Epithelial cell of proximal tubule (primary cell): Measurements from ENCODE around the gene NDRG4. TPM values are rescaled to one million over a fixed set of nuclear protein-coding genes. Genes with fewer than 3 reads are reported as not detected.
A peak's percentile ranks its signal among the peaks of the same experiment; 100 is the strongest.

ENCODE experiments used
- DNase-seq: peaks from one replicate; pipeline ENCODE4 v3.0.0-alpha.2; 2011; ENCODE audit warnings: low read depth
- H3K4me3 ChIP-seq: 2 replicates; pipeline ENCODE4 v1.5.1; 2011; ENCODE audit warnings: low read depth, mild to moderate bottlenecking, low read length
- total RNA-seq: library from RNA; depleted of rRNA; stranded (reverse); fragments of >200 nt; gene quantifications from 2 replicates; pipeline ENCODE4 v1.2.3, GENCODE V29; 2015
- TF ChIP-seq, protein P1 (sequence below): conservative IDR thresholded peaks from 2 replicates; pipeline ENCODE4 v1.5.1; 2012; ENCODE audit warnings: low read depth, mild to moderate bottlenecking, low read length

Gene NDRG4, protein sequence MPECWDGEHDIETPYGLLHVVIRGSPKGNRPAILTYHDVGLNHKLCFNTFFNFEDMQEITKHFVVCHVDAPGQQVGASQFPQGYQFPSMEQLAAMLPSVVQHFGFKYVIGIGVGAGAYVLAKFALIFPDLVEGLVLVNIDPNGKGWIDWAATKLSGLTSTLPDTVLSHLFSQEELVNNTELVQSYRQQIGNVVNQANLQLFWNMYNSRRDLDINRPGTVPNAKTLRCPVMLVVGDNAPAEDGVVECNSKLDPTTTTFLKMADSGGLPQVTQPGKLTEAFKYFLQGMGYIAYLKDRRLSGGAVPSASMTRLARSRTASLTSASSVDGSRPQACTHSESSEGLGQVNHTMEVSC
- total RNA-seq = 20.4 and 30.8 TPM in 2 replicates

DNA sequence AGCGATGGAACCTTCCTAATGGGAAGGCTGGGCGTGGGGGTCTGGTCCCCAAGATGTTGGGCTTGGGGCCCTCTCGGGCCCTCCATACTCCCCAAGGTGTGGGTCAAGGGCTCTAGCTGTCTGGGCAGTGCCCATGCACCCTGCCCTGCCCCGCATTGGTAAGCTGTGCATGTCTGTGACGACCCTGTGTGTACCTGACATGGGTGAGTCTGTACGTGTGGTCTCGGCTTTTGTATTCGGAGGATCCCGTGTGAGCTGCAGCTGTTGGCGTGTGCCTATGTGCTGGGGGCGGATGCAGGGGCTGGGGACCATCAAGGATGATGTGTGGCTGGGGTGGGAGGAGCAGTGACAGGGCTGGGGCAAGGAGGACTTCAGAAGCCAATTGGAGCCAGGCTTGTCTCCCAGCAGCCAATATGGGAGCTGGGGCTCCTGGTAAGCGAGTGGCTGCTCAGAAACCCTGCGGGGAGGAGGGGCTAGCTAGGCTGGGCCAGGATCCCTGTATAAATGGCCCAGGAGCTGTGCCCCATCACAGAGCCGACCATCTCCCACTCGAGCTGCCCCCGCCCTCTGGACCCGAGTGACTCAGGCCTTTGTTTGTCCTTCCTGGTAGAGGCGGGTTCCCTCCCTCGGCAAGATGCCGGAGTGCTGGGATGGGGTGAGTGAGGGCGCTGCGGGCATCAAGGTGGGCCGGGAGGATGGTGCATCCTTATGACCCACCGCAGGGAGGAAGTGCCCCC is at the start of gene NDRG4:
NDRG4 (plus strand) TSS at position 529 of the 737 bp plus-strand sequence; CDS start at position 635, 106 bp downstream.
- H3K4me3 ChIP-seq = peak within 1 kb of the TSS; percentile 40
- no peak for DNase-seq
- TF ChIP-seq, protein P1, sequence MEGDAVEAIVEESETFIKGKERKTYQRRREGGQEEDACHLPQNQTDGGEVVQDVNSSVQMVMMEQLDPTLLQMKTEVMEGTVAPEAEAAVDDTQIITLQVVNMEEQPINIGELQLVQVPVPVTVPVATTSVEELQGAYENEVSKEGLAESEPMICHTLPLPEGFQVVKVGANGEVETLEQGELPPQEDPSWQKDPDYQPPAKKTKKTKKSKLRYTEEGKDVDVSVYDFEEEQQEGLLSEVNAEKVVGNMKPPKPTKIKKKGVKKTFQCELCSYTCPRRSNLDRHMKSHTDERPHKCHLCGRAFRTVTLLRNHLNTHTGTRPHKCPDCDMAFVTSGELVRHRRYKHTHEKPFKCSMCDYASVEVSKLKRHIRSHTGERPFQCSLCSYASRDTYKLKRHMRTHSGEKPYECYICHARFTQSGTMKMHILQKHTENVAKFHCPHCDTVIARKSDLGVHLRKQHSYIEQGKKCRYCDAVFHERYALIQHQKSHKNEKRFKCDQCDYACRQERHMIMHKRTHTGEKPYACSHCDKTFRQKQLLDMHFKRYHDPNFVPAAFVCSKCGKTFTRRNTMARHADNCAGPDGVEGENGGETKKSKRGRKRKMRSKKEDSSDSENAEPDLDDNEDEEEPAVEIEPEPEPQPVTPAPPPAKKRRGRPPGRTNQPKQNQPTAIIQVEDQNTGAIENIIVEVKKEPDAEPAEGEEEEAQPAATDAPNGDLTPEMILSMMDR = no peak

DNA sequence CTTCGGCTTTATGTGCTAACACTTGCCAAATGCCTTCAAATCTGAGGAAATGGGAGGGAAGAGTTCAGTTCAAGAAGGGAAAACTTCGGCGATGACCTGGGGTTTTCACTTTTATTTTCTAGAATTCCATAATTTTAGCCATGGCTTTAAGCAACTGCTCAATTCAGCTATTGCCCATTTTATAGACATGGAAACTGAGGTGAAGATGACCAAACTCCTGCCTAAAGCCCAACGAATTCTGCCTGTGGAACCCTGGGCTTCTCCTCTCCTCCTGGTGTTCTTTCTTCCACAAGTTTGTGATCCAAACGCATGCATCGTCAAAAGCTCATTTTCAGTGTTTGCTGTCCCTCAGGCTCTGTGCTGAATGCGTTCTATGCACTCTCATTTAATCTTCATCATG is 49.4 kb upstream of the NDRG4 start:
- DNase-seq = no peak
- H3K4me3 ChIP-seq = no peak overlapping the region
- TF ChIP-seq, protein P1 = no peak

DNA sequence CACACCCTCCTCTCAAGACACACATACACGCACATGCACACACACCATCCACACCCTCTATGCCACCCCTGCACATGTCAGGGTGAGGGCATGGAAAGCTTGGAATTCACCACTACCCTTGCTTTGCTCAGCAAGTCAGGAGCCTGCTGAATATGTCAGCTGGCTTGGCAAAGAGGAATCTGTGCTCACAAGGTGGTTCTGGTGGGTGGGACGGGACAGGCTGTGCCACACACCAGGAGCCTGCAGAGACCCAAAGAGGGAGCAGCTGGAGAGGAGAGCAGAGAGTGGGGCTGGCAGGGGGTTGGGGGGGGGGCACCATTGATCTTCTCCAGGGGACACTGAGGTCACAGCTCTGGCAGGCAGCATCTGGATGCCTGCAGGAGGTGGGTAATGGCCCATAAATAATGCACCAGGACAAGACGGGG is 48.7 kb upstream of the NDRG4 start:
- no peak for DNase-seq
- TF ChIP-seq, protein P1 = no peak
- no peak overlapping the region for H3K4me3 ChIP-seq

DNA sequence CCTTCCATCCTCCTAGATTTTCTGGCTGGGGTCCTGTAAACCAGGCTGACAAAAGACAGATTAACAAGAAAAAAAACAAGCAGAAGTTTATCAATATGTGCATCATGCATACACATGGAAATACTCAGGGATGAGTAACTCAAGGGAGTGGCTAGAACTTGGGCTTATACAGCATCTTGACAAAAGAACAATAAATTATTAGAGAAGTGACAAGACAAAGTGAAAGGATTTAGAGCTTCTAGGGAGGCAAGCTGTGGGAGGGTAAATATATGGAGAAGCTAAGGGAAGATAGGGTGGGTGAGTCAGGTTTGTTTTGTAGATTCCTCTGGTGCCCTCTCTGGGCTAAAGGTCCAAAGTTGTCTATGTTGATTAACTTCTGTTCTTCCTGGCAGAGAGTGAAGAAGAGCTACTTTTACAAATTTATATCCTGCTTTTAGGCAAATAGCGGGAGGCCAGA is 48.0 kb upstream of the NDRG4 start:
- TF ChIP-seq, protein P1 = no peak
- peak; percentile 16 for DNase-seq
- no peak overlapping the region for H3K4me3 ChIP-seq

DNA sequence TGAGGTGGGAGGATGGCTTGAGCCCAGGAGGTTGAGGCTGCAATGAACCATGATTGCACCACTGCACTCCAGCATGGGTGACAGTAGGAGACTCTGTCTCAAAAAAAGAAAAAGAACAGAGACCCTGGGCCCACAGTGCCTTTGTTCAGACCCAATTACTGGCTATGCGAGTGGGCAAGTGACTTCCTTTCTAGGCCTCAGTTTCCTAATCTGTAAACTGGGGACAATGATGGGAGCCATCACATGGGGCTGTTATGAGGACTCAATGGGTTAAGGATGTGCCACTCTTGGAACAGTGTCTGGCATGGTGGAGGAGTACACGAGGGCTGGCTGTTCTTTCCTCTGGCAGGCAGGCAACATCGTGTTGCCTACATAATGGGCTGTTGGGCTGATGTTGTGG is 47.3 kb upstream of the NDRG4 start:
- TF ChIP-seq, protein P1 = no peak
- DNase-seq = no peak
- H3K4me3 ChIP-seq = no peak overlapping the region

DNA sequence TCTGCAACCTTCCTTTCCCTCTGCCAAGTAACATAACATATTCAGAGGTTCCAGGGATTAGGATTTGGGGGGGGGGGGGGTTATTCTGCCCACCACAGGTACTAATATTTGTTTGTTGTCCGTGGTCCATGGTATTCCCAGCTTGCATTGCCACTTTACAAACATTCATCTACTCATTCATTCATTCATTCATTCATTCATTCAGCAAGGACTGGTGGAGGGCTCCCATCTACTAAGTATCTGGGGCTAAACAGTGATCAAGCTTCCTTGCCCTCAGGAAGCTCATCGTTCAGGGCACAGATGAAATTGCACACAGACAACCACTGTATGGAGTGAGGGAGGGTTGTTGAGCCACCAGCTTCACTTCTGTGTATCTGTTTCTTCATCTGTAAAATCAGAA is 45.8 kb upstream of the NDRG4 start:
- H3K4me3 ChIP-seq = no peak overlapping the region
- no peak for DNase-seq
- TF ChIP-seq, protein P1 = no peak

DNA sequence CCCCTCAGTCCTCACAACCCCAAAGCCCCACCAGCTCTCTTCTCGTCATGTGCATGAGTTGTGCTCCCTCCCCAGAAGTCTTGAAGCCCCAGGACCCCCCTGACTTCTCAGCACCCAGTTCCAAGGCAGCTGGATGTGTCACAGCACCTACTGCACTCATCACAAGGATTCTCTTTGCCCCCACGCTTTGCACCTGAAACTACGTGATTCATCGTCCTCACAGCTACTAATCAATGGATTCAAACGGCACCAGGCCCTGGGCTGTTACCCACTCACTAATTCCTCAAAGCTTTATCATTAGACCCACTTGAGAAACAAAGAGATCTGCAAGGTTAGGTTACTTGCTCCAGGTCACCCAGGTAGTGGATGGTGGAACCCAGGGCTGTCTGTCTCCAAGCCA is 45.1 kb upstream of the NDRG4 start:
- no peak overlapping the region for H3K4me3 ChIP-seq

More for the DNA sequence above, 45.1 kb upstream of the NDRG4 start:
- no peak for DNase-seq
- TF ChIP-seq, protein P1 = no peak
